GM18907 (cell line): ENCODE results near the gene IL1B.

Experiments used
- ATAC-seq: cut with Tn5 transposase; IDR thresholded peaks from one replicate; pipeline ENCODE4 v1.9.1; 2021; ENCODE audit warnings: mild to moderate bottlenecking, moderate library complexity; ENCODE audit not compliant: unreplicated experiment

The IL1B gene

GRCh38 chr2:112807233-112807807 is 29.3 kb downstream of the IL1B start:
- ATAC-seq, result no peak

- ATAC-seq, result peak; percentile 60
Observed at GRCh38 chr2:112805542-112805941, 31.0 kb downstream of the IL1B start.

GRCh38 chr2:112803691-112804521 is 32.7 kb downstream of the IL1B start:
- peak; percentile 47 for ATAC-seq

- no peak for ATAC-seq
Observed at GRCh38 chr2:112800881-112801583, 35.5 kb downstream of the IL1B start.

- ATAC-seq, result no peak
Observed at GRCh38 chr2:112798979-112799975, 37.3 kb downstream of the IL1B start.

GRCh38 chr2:112796486-112796885 is 40.1 kb downstream of the IL1B start:
- ATAC-seq, result no peak

- no peak for ATAC-seq
Observed at GRCh38 chr2:112795774-112796173, 40.8 kb downstream of the IL1B start.

GRCh38 chr2:112794841-112795240 is 41.7 kb downstream of the IL1B start:
- no peak for ATAC-seq

GRCh38 chr2:112794131-112794733 is 42.3 kb downstream of the IL1B start:
- ATAC-seq, result no peak

- ATAC-seq, result no peak
Observed at GRCh38 chr2:112793449-112793978, 43.1 kb downstream of the IL1B start.

GRCh38 chr2:112792419-112792818 is 44.2 kb downstream of the IL1B start:
- no peak for ATAC-seq

GRCh38 chr2:112791693-112792230 is 44.8 kb downstream of the IL1B start:
- no peak for ATAC-seq

GRCh38 chr2:112791019-112791418 is 45.6 kb downstream of the IL1B start:
- no peak for ATAC-seq

GRCh38 chr2:112790305-112790704 is 46.3 kb downstream of the IL1B start:
- no peak for ATAC-seq

GRCh38 chr2:112789186-112789585 is 47.4 kb downstream of the IL1B start:
- no peak for ATAC-seq

GRCh38 chr2:112788653-112789052 is 47.9 kb downstream of the IL1B start:
- no peak for ATAC-seq

- ATAC-seq, result no peak
Observed at GRCh38 chr2:112787729-112788393, 48.7 kb downstream of the IL1B start.

GRCh38 chr2:112787294-112787693 is 49.3 kb downstream of the IL1B start:
- no peak for ATAC-seq
